K562 (cell line): ENCODE measurements around the gene C9orf50. TPM values are rescaled to one million over a fixed set of nuclear protein-coding genes. Genes with fewer than 3 reads are reported as not detected.

Experiments used
- CHD4 ChIP-seq: fragments of 200-600 bp; sonication (generic); IDR thresholded peaks from 3 replicates; pipeline ENCODE4 v1.6.1; 2012; ENCODE audit warnings: low read depth, mild to moderate bottlenecking, mixed read lengths, low read length, inconsistent platforms; ENCODE audit not compliant: insufficient read depth, insufficient replicate concordance, poor library complexity, severe bottlenecking
- HCFC1 ChIP-seq: IDR thresholded peaks from 2 replicates; pipeline ENCODE4 v1.6.1; 2012; ENCODE audit warnings: low read depth, low read length, improper control_type of control experiment
- MEF2A ChIP-seq: IDR thresholded peaks from 2 replicates; pipeline ENCODE4 v1.6.1; 2011; ENCODE audit warnings: low read depth, mild to moderate bottlenecking, low read length, moderate library complexity; ENCODE audit not compliant: control insufficient read depth
- PPARD ChIP-seq: fragments of 250-450 bp; sonication (Bioruptor Pico); IDR thresholded peaks from 2 replicates; pipeline ENCODE4 v1.8.0; 2022; ENCODE audit warnings: inconsistent platforms, mild to moderate bottlenecking, moderate library complexity
- YBX1 ChIP-seq: fragments of 450-650 bp; IDR thresholded peaks from 2 replicates; pipeline ENCODE4 v1.7.1; 2016; ENCODE audit warnings: mild to moderate bottlenecking
- ZNF224 ChIP-seq: sonication (generic); formaldehyde crosslinking; IDR thresholded peaks from 2 replicates; pipeline ENCODE4 v1.8.0; 2022; ENCODE audit warnings: mild to moderate bottlenecking, missing genetic modification reagents
- polyA plus RNA-seq, 8 experiments: library from polyadenylated mRNA; depleted of rRNA in 4 of 8; stranded (reverse) in 5 of 8; unstranded in 3 of 8; fragments of >200 nt; fragmentation: Nextera tagmentation in 2 of 8; fragmentation: Illumina TruSeq in 1 of 8; extraction: Ambion mirVana in 2 of 8; extraction: Trizol in 1 of 8; gene quantifications; 2 replicates each; pipeline versions ENCODE4 v1.2.1 to v1.2.3, GENCODE V29; 2011 to 2014; ENCODE audit warnings: inconsistent platforms in 1 of 8, missing spikeins in 1 of 8
- total RNA-seq, 7 experiments: library from RNA; depleted of rRNA in 6 of 7; stranded (reverse); fragments of >200 nt in 6 of 7; fragmentation: Illumina TruSeq in 2 of 7; extraction: Trizol in 2 of 7; gene quantifications; 2 replicates each; pipeline versions ENCODE4 v1.2.1 to v1.2.3, GENCODE V29; 2011 to 2021; ENCODE audit warnings: low replicate concordance in 1 of 7
- TF ChIP-seq, protein P1 (sequence below): fragments of 450-650 bp; IDR thresholded peaks from 2 replicates; pipeline ENCODE4 v1.6.1; 2016; ENCODE audit warnings: low read depth
- TF ChIP-seq, protein P2 (sequence below): sonication (generic); formaldehyde crosslinking; IDR thresholded peaks from 2 replicates; pipeline ENCODE4 v1.8.0; 2022; ENCODE audit warnings: mild to moderate bottlenecking, missing genetic modification reagents
- TF ChIP-seq, protein P3 (sequence below): fragments of 250-450 bp; sonication (Bioruptor Pico); IDR thresholded peaks from 2 replicates; pipeline ENCODE4 v1.8.0; 2022; ENCODE audit warnings: inconsistent platforms

Gene C9orf50
- total and polyA plus RNA-seq, 9 of the 15 experiments (the other 6 are each of a cell fraction or from before 2014, with no cell fraction given) = not detected

DNA sequence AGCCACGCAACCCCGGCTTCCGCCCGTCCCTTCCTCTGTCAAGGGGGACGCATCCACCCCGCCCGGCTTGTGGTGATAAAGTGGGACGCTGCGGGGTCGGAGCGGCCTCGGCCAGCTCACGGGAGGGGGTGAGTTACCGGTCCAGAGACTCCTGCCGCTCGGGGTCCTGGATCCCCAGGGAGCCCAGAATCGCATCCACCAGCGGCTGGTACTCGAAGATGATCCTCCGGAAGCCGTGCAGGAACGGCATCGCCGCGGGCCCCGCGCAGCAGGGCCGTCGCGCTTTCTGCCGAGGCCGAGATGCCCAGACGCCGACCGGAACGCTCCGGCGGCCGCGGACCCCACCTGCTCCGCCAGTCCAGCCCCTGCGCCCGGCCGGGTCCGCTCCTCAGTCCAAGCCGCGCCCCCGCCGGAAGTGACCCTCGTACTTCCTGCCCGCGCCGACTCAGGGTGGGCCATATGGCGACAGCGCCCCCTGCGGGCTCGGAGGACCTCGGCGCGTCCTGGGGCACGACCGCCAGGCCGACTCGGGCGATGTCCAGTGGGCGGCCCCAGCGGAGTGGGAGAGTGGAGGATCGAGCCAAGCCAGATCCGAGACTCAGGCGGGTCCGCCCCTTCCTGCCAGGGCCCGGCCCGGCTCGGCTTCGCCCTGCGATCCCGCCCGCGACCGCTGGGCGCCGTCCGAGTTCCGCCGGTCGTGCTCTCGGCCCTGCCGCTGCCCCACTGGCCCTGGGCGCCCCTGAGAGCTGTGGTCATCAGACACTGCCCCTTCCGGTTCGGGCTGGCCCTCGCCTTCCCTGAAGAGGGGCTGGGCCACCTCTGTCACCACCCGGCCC, 21.1 kb upstream of the C9orf50 start, which contains the start of gene ASB6 (continued):
- TF ChIP-seq, protein P1, sequence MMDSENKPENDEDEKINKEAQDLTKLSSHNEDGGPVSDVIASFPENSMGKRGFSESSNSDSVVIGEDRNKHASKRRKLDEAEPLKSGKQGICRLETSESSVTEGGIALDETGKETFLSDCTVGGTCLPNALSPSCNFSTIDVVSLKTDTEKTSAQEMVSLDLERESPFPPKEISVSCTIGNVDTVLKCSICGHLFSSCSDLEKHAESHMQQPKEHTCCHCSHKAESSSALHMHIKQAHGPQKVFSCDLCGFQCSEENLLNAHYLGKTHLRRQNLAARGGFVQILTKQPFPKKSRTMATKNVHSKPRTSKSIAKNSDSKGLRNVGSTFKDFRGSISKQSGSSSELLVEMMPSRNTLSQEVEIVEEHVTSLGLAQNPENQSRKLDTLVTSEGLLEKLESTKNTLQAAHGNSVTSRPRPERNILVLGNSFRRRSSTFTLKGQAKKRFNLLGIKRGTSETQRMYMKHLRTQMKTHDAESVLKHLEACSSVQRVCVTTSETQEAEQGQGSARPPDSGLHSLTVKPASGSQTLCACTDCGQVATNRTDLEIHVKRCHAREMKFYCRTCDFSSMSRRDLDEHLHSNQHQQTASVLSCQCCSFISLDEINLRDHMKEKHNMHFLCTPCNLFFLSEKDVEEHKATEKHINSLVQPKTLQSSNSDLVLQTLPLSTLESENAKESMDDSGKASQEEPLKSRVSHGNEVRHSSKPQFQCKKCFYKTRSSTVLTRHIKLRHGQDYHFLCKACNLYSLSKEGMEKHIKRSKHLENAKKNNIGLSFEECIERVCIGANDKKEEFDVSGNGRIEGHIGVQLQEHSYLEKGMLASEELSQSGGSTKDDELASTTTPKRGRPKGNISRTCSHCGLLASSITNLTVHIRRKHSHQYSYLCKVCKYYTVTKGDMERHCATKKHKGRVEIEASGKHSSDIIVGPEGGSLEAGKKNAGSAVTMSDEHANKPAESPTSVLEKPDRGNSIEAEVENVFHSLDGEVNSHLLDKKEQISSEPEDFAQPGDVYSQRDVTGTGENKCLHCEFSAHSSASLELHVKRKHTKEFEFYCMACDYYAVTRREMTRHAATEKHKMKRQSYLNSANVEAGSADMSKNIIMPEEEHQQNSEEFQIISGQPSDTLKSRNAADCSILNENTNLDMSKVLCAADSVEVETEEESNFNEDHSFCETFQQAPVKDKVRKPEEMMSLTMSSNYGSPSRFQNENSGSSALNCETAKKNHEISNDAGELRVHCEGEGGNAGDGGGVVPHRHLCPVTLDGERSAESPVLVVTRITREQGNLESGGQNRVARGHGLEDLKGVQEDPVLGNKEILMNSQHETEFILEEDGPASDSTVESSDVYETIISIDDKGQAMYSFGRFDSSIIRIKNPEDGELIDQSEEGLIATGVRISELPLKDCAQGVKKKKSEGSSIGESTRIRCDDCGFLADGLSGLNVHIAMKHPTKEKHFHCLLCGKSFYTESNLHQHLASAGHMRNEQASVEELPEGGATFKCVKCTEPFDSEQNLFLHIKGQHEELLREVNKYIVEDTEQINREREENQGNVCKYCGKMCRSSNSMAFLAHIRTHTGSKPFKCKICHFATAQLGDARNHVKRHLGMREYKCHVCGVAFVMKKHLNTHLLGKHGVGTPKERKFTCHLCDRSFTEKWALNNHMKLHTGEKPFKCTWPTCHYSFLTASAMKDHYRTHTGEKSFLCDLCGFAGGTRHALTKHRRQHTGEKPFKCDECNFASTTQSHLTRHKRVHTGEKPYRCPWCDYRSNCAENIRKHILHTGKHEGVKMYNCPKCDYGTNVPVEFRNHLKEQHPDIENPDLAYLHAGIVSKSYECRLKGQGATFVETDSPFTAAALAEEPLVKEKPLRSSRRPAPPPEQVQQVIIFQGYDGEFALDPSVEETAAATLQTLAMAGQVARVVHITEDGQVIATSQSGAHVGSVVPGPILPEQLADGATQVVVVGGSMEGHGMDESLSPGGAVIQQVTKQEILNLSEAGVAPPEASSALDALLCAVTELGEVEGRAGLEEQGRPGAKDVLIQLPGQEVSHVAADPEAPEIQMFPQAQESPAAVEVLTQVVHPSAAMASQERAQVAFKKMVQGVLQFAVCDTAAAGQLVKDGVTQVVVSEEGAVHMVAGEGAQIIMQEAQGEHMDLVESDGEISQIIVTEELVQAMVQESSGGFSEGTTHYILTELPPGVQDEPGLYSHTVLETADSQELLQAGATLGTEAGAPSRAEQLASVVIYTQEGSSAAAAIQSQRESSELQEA = no peak
- TF ChIP-seq PPARD (CRISPR knock-in tag) (no peak), ZNF224 (CRISPR knock-in tag) (0 out of 2 replicates have a peak, but pooled peaks have one; percentile 76), MEF2A (no peak; the same call in 1 of the 2 replicates), CHD4 (no peak), HCFC1 (peak; percentile 84), YBX1 (no peak)
- TF ChIP-seq, protein P2, sequence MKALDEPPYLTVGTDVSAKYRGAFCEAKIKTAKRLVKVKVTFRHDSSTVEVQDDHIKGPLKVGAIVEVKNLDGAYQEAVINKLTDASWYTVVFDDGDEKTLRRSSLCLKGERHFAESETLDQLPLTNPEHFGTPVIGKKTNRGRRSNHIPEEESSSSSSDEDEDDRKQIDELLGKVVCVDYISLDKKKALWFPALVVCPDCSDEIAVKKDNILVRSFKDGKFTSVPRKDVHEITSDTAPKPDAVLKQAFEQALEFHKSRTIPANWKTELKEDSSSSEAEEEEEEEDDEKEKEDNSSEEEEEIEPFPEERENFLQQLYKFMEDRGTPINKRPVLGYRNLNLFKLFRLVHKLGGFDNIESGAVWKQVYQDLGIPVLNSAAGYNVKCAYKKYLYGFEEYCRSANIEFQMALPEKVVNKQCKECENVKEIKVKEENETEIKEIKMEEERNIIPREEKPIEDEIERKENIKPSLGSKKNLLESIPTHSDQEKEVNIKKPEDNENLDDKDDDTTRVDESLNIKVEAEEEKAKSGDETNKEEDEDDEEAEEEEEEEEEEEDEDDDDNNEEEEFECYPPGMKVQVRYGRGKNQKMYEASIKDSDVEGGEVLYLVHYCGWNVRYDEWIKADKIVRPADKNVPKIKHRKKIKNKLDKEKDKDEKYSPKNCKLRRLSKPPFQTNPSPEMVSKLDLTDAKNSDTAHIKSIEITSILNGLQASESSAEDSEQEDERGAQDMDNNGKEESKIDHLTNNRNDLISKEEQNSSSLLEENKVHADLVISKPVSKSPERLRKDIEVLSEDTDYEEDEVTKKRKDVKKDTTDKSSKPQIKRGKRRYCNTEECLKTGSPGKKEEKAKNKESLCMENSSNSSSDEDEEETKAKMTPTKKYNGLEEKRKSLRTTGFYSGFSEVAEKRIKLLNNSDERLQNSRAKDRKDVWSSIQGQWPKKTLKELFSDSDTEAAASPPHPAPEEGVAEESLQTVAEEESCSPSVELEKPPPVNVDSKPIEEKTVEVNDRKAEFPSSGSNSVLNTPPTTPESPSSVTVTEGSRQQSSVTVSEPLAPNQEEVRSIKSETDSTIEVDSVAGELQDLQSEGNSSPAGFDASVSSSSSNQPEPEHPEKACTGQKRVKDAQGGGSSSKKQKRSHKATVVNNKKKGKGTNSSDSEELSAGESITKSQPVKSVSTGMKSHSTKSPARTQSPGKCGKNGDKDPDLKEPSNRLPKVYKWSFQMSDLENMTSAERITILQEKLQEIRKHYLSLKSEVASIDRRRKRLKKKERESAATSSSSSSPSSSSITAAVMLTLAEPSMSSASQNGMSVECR (CRISPR knock-in tag) = peak; percentile 96
- TF ChIP-seq, protein P3, sequence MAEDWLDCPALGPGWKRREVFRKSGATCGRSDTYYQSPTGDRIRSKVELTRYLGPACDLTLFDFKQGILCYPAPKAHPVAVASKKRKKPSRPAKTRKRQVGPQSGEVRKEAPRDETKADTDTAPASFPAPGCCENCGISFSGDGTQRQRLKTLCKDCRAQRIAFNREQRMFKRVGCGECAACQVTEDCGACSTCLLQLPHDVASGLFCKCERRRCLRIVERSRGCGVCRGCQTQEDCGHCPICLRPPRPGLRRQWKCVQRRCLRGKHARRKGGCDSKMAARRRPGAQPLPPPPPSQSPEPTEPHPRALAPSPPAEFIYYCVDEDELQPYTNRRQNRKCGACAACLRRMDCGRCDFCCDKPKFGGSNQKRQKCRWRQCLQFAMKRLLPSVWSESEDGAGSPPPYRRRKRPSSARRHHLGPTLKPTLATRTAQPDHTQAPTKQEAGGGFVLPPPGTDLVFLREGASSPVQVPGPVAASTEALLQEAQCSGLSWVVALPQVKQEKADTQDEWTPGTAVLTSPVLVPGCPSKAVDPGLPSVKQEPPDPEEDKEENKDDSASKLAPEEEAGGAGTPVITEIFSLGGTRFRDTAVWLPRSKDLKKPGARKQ = no peak
